ENCODE data around the gene FXYD1.
A peak's percentile ranks its signal among the peaks of the same experiment; 100 is the strongest.
"Not testable (repeated sequence)": the region's sequence is repeated elsewhere in the genome, so short reads cannot be mapped to it uniquely, and the experiment has no call there.

FXYD1 gene

DNA sequence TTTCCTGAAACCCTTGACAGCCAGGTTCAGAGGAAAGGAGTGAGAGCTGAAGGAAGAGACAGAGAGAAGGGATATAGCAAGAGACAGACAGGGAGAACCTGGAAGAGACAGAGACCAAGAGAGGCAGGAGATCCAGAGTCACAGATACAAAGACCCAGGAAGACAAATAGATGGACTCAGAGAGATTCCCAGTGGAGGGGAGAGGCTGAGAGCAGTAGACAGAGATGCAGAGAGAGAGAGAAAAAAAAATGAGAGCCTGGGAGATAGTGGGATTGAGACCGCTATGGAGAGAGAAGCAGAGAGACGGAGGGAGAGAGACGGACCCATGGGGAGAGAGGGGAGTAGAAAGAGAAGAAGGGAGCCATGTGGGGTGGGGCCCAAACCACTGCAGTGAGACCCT, 5.2 kb downstream of the FXYD1 start:
- H3K27ac ChIP-seq (ENCODE audit: low read depth, low read length) = no peak overlapping the region
- no peak overlapping the region for H3K9ac ChIP-seq (ENCODE audit: low read length)
- H3K4me3 ChIP-seq (ENCODE audit: low read length) = no peak overlapping the region
- peaks cover 5% of the 10 kb centered on the region for H3K27me3 ChIP-seq (ENCODE audit: control insufficient read depth, insufficient read depth, low read length)
- H3K4me1 ChIP-seq (ENCODE audit: control insufficient read depth, insufficient read depth, low read length) = no peaks in the 10 kb centered on the region
- no peaks in the 10 kb centered on the region for H3K36me3 ChIP-seq (ENCODE audit: control insufficient read depth, insufficient read depth, low read length)

- H3K27me3 ChIP-seq (ENCODE audit: control insufficient read depth, insufficient read depth, low read length) = peaks cover 5% of the 10 kb centered on the region
- no peak overlapping the region for H3K4me3 ChIP-seq (ENCODE audit: low read length)
- no peak overlapping the region for H3K9ac ChIP-seq (ENCODE audit: low read length)
- H3K27ac ChIP-seq (ENCODE audit: low read depth, low read length) = no peak overlapping the region
- no peaks in the 10 kb centered on the region for H3K36me3 ChIP-seq (ENCODE audit: control insufficient read depth, insufficient read depth, low read length)
- H3K4me1 ChIP-seq (ENCODE audit: control insufficient read depth, insufficient read depth, low read length) = no peaks in the 10 kb centered on the region
Measured at GRCh38 chr19:35144259-35144599, 5.6 kb downstream of the FXYD1 start.

DNA sequence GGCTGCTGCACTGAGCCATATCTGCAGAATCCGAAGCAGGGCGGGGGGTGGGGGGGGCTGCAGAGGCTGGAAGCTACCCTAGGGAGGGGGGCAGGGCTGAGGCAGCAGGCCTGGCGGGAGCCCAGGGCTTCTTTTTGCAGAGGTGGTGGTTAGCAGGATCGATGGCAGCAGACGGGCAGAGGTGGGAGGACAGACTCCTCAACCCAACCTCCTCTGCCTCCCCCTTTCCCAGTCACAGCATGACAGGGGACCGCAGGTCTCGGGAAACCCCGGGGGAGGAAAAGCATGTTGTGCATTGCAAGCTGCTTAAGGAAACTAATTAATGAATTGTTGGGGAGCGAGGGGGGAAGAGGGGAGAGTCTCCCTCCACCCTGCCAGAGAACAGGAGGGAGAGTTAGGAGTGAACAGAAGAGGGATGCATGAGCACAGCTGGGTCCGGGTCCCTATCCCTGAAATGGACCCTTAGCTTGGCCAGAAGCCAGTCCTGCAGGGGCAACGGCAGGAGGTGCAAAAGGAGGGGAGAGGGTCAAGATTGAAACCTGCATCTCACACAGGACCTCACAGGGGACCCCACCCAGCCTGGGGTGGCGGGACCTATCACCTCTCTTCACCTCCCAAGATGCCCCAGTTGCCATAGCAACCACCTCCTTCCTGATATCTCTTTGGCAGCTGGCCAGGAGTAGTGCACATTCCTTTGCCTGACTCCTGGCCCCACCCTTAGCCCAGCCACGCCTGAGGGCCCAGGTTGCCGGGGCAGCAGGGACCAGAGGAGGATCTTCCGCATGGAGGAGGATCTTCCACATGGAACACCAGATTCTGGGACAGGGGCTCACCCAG, 6.2 kb downstream of the FXYD1 start:
- Histone ChIP-seq H3K4me3 (ENCODE audit: low read length) (no peak overlapping the region), H3K27ac (ENCODE audit: low read depth, low read length) (no peak overlapping the region), H3K4me1 (ENCODE audit: control insufficient read depth, insufficient read depth, low read length) (no peaks in the 10 kb centered on the region), H3K36me3 (ENCODE audit: control insufficient read depth, insufficient read depth, low read length) (no peaks in the 10 kb centered on the region), H3K27me3 (ENCODE audit: control insufficient read depth, insufficient read depth, low read length) (peaks cover 5% of the 10 kb centered on the region), H3K9ac (ENCODE audit: low read length) (no peak overlapping the region)

GRCh38 chr19:35146746-35147459, 8.3 kb downstream of the FXYD1 start:
- no peaks in the 10 kb centered on the region for H3K4me1 ChIP-seq (ENCODE audit: control insufficient read depth, insufficient read depth, low read length)
- no peaks in the 10 kb centered on the region for H3K36me3 ChIP-seq (ENCODE audit: control insufficient read depth, insufficient read depth, low read length)
- H3K27me3 ChIP-seq (ENCODE audit: control insufficient read depth, insufficient read depth, low read length) = peaks cover 11% of the 10 kb centered on the region
- no peak overlapping the region for H3K27ac ChIP-seq (ENCODE audit: low read depth, low read length)
- no peak overlapping the region for H3K4me3 ChIP-seq (ENCODE audit: low read length)
- H3K9ac ChIP-seq (ENCODE audit: low read length) = no peak overlapping the region

DNA sequence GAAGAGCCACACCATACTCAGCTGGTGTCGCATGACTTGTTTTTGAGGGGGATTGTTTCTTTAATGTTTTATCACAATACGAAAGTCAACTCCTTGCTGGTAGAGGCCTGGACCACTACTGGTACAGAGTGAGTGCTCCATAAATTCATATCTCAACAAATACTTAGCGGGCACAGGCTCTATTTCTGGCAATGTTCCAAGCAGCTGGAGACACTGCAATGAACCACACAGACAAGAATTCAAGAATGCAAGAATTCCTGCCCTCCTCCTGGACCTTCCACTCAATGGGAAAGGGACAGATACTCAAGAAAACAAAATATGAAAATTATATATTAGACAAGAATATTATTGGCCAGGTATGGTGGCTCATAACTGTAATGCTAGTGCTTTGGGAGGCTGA, 10.8 kb downstream of the FXYD1 start:
- peaks cover 12% of the 10 kb centered on the region for H3K27me3 ChIP-seq (ENCODE audit: control insufficient read depth, insufficient read depth, low read length)
- H3K9ac ChIP-seq (ENCODE audit: low read length) = no peak overlapping the region
- H3K36me3 ChIP-seq (ENCODE audit: control insufficient read depth, insufficient read depth, low read length) = no peaks in the 10 kb centered on the region
- no peaks in the 10 kb centered on the region for H3K4me1 ChIP-seq (ENCODE audit: control insufficient read depth, insufficient read depth, low read length)
- no peak overlapping the region for H3K27ac ChIP-seq (ENCODE audit: low read depth, low read length)
- H3K4me3 ChIP-seq (ENCODE audit: low read length) = no peak overlapping the region

- no peaks in the 10 kb centered on the region for H3K36me3 ChIP-seq (ENCODE audit: control insufficient read depth, insufficient read depth, low read length)
- H3K9ac ChIP-seq (ENCODE audit: low read length) = no peak overlapping the region
- H3K4me3 ChIP-seq (ENCODE audit: low read length) = no peak overlapping the region
- H3K4me1 ChIP-seq (ENCODE audit: control insufficient read depth, insufficient read depth, low read length) = no peaks in the 10 kb centered on the region
- H3K27ac ChIP-seq (ENCODE audit: low read depth, low read length) = no peak overlapping the region
- H3K27me3 ChIP-seq (ENCODE audit: control insufficient read depth, insufficient read depth, low read length) = peaks cover 18% of the 10 kb centered on the region
Measured at GRCh38 chr19:35150445-35150844, 11.8 kb downstream of the FXYD1 start.

GRCh38 chr19:35151273-35152065, 12.8 kb downstream of the FXYD1 start:
- no peak overlapping the region for H3K4me3 ChIP-seq (ENCODE audit: low read length)
- peaks cover 18% of the 10 kb centered on the region for H3K27me3 ChIP-seq (ENCODE audit: control insufficient read depth, insufficient read depth, low read length)
- no peak overlapping the region for H3K9ac ChIP-seq (ENCODE audit: low read length)
- no peak overlapping the region for H3K27ac ChIP-seq (ENCODE audit: low read depth, low read length)
- H3K36me3 ChIP-seq (ENCODE audit: control insufficient read depth, insufficient read depth, low read length) = no peaks in the 10 kb centered on the region
- H3K4me1 ChIP-seq (ENCODE audit: control insufficient read depth, insufficient read depth, low read length) = no peaks in the 10 kb centered on the region

DNA sequence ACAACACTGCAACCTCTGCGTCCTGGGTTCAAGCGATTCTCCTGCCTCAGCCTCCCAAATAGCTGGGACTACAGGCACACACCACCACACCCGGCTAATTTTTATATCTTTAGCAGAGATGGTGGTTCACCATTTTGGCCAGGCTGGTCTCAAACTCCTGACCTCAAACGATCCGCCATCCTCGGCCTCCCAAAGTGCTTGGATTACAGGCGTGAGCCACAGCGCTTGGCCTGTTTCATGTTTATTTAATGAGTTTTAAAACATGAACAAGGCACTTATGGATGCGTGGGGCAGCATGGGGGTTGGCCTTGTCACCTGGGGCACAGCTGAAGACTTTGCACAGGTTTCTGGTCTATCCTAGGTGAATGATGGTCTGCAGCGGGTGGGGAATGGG, 14.5 kb downstream of the FXYD1 start:
- H3K27ac ChIP-seq (ENCODE audit: low read depth, low read length); H3K4me1 ChIP-seq (ENCODE audit: control insufficient read depth, insufficient read depth, low read length); H3K4me3 ChIP-seq (ENCODE audit: low read length); H3K36me3 ChIP-seq (ENCODE audit: control insufficient read depth, insufficient read depth, low read length); H3K9ac ChIP-seq (ENCODE audit: low read length): not testable (repeated sequence)
- peaks cover 18% of the 10 kb centered on the region for H3K27me3 ChIP-seq (ENCODE audit: control insufficient read depth, insufficient read depth, low read length)

DNA sequence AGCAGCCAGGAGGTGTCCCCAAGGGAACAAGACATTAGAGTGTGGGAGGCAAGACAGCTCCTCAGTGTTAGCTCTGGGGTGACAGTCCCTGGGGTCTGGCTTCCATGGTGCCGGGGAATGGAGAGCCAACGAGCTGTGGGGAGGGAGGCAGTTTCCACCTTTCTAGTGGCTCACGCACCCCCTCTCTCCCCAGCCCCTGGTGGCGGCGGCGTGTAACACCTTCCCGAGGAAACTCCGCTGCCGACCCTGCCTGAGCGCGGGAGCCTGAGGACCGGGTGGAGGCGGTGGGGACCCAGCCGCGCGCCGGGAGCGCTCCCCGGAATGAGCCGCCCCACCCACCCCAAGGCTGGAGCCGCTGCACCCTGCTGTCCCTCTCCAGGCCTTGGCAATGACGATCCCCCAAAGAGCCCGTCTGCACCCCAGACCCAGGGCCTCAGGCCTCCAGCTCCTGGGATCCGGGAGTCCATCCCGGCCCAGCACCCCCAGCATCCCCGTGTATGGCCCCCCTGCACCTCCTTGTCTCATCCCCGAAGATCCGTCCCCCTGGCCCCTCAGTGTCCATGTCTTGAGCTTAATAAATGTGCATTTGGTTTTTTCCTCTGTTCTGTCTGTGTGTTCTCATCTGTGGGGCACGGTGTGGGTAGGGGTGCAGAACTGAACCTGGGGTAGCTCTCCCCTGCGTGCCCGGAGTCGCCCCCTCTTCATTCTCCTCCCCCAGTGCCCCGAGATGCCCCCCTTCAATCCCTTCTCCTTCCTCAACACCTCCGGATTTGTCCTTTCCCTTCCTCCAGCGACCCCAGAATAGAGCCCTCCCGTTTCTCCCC, 15.3 kb downstream of the FXYD1 start:
- H3K36me3 ChIP-seq (ENCODE audit: control insufficient read depth, insufficient read depth, low read length) = peaks cover 2% of the 10 kb centered on the region
- peaks cover 18% of the 10 kb centered on the region for H3K27me3 ChIP-seq (ENCODE audit: control insufficient read depth, insufficient read depth, low read length)
- H3K4me1 ChIP-seq (ENCODE audit: control insufficient read depth, insufficient read depth, low read length) = no peaks in the 10 kb centered on the region
- H3K9ac ChIP-seq (ENCODE audit: low read length) = no peak overlapping the region
- no peak overlapping the region for H3K27ac ChIP-seq (ENCODE audit: low read depth, low read length)
- H3K4me3 ChIP-seq (ENCODE audit: low read length) = peak overlapping the region; percentile 63

DNA sequence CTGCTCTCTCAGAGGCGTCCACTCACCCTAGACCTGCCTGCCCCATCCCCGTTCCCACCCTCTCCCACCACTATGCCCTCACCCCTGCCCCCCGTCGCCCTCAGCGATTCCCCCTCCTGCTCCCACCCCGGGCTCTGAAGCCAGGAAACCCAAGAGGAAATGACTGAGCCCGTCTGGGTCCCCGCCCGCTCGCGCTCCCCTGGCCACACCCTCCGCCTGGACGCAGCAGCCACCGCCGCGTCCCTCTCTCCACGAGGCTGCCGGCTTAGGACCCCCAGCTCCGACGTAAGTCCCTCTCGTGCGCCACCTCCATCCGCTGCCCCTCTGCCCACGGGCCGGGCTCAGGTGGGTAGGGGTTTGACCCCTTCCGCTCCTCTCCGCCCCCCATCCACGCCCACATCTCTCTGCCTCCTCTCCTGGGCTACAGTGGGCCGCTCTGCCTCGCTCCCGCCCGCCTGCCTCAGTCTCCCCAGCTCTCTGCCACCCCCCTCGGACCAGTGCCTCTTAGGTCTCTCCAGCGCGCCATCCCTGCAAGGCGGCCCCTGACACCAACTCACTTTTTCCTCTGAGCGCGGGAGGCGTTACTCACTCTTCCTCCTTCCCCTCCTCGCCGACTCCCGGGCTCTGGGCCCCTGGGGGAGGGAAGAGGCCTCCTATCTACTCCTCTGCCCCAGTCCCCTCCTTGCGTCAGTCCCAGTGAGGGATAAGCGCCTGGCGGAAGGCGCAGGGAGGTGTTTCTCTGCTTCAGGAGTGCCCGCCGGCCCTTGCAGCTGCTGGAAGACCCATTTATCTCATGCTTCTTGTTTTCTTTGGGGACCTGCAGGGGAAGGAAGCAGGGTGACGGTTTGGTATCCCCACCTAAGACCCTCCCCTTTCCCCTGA, 16.1 kb downstream of the FXYD1 start, which contains the start of gene FXYD5:
Gene FXYD5, plus strand, starts transcription at position 211 of the 882 bp plus-strand sequence. CDS start 816 bp downstream, outside the sequence.
- Histone ChIP-seq H3K27me3 (ENCODE audit: control insufficient read depth, insufficient read depth, low read length) (peaks cover 18% of the 10 kb centered on the region), H3K4me3 (ENCODE audit: low read length) (peak within 1 kb of the TSS; percentile 63), H3K9ac (ENCODE audit: low read length) (peak within 1 kb of the TSS; percentile 41)

GRCh38 chr19:35155441-35155840, 16.8 kb downstream of the FXYD1 start:
- Histone ChIP-seq H3K27ac (ENCODE audit: low read depth, low read length) (no peak overlapping the region), H3K9ac (ENCODE audit: low read length) (peak overlapping the region; percentile 41), H3K36me3 (ENCODE audit: control insufficient read depth, insufficient read depth, low read length) (peaks cover 2% of the 10 kb centered on the region), H3K27me3 (ENCODE audit: control insufficient read depth, insufficient read depth, low read length) (peaks cover 18% of the 10 kb centered on the region), H3K4me3 (ENCODE audit: low read length) (peak overlapping the region; percentile 63), H3K4me1 (ENCODE audit: control insufficient read depth, insufficient read depth, low read length) (no peaks in the 10 kb centered on the region)

More for the DNA sequence above, 16.1 kb downstream of the FXYD1 start, which contains the start of gene FXYD5:
- Histone ChIP-seq H3K4me1 (ENCODE audit: control insufficient read depth, insufficient read depth, low read length) (no peaks in the 10 kb centered on the region), H3K27ac (ENCODE audit: low read depth, low read length) (no peak within 1 kb of the TSS), H3K36me3 (ENCODE audit: control insufficient read depth, insufficient read depth, low read length) (peaks cover 2% of the 10 kb centered on the region)

All from rectal smooth muscle tissue (tissue), 1 donor.